Karpas-422 (cell line): ENCODE measurements around the gene WWOX. TPM values are rescaled to one million over a fixed set of nuclear protein-coding genes. Genes with fewer than 3 reads are reported as not detected.
"Not testable (repeated sequence)": the region's sequence is repeated elsewhere in the genome, so short reads cannot be mapped to it uniquely, and the experiment has no call there.

ENCODE experiments used
- DNase-seq: peaks from one replicate; pipeline ENCODE4 v3.0.0-alpha.2; 2015
- H2AFZ ChIP-seq: fragments of 200-600 bp; sonication (generic); 2 replicates; pipeline ENCODE4 v1.6.1; 2014; ENCODE audit warnings: antibody characterized with exemption, low read length, mixed read lengths
- H3K27ac ChIP-seq: fragments of 200-600 bp; sonication (generic); 2 replicates; pipeline ENCODE4 v1.5.1; 2014; ENCODE audit warnings: mild to moderate bottlenecking, low read length, moderate library complexity
- H3K27me3 ChIP-seq: fragments of 200-600 bp; sonication (generic); 2 replicates; pipeline ENCODE4 v1.6.1; 2014; ENCODE audit warnings: low read length, mixed read lengths
- H3K36me3 ChIP-seq: fragments of 200-600 bp; sonication (generic); 2 replicates; pipeline ENCODE4 v1.6.1; 2014; ENCODE audit warnings: low read length, mixed read lengths; ENCODE audit not compliant: insufficient read depth
- H3K4me1 ChIP-seq: fragments of 200-600 bp; sonication (generic); 2 replicates; pipeline ENCODE4 v1.6.1; 2014; ENCODE audit warnings: mild to moderate bottlenecking, low read length, mixed read lengths
- H3K4me2 ChIP-seq: fragments of 200-600 bp; sonication (generic); 2 replicates; pipeline ENCODE4 v1.6.1; 2014; ENCODE audit warnings: low read length, low read depth, mild to moderate bottlenecking; ENCODE audit not compliant: poor library complexity, severe bottlenecking
- H3K4me3 ChIP-seq: fragments of 200-600 bp; sonication (generic); 2 replicates; pipeline ENCODE4 v1.5.1; 2014; ENCODE audit warnings: mild to moderate bottlenecking, antibody characterized with exemption, low read length, mixed read lengths
- H3K79me2 ChIP-seq: fragments of 200-600 bp; sonication (generic); 2 replicates; pipeline ENCODE4 v1.6.1; 2014; ENCODE audit warnings: mild to moderate bottlenecking, low read length, mixed read lengths
- H3K9ac ChIP-seq: fragments of 200-600 bp; sonication (generic); 2 replicates; pipeline ENCODE4 v1.6.0; 2014; ENCODE audit warnings: low read length
- H3K9me2 ChIP-seq: fragments of 200-600 bp; sonication (generic), shearing (Covaris generic); replicated peaks from 2 replicates; pipeline ENCODE4 v1.6.0; 2014; ENCODE audit warnings: mild to moderate bottlenecking, low read length, moderate library complexity; ENCODE audit not compliant: insufficient read depth
- H3K9me3 ChIP-seq: fragments of 300-700, 200-600 bp; sonication (generic); 2 replicates; pipeline ENCODE4 v1.6.1; 2014; ENCODE audit warnings: low read length, mixed read lengths
- H4K20me1 ChIP-seq: fragments of 200-600 bp; sonication (generic); 2 replicates; pipeline ENCODE4 v1.6.1; 2014; ENCODE audit warnings: mild to moderate bottlenecking, antibody characterized with exemption, low read length, low read depth; ENCODE audit not compliant: insufficient read depth
- total RNA-seq: library from RNA; depleted of rRNA; stranded (reverse); fragments of >200 nt; shearing (Covaris generic); gene quantifications from 2 replicates; pipeline ENCODE4 v1.2.3, GENCODE V29; 2014; ENCODE audit warnings: low replicate concordance

Gene WWOX
- total RNA-seq, 1 experiment from 2014 or later: 66.2 TPM

DNA sequence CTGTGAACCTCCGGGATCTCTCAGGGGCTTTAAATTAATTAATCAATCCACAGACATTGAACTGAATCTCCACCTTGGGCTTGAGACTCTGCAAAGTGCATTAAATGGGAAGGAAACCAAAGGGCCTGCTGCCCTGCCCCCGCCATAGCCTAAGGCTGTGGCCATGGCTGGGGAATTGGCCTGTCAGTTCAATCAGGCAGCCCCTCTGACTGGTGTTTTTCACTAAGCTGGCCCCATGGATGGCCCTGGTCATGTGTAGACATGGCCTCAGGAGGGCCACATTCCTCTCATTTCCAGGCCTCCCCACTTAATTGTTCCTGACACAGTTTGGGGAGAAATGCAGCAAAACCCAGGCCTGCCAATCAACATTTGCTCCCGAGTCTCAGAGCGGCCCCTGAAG is 499.8 kb downstream of the WWOX start:
- Histone ChIP-seq H4K20me1 (no peaks in the 10 kb centered on the region), H3K9me3 (no peaks in the 10 kb centered on the region)

DNA sequence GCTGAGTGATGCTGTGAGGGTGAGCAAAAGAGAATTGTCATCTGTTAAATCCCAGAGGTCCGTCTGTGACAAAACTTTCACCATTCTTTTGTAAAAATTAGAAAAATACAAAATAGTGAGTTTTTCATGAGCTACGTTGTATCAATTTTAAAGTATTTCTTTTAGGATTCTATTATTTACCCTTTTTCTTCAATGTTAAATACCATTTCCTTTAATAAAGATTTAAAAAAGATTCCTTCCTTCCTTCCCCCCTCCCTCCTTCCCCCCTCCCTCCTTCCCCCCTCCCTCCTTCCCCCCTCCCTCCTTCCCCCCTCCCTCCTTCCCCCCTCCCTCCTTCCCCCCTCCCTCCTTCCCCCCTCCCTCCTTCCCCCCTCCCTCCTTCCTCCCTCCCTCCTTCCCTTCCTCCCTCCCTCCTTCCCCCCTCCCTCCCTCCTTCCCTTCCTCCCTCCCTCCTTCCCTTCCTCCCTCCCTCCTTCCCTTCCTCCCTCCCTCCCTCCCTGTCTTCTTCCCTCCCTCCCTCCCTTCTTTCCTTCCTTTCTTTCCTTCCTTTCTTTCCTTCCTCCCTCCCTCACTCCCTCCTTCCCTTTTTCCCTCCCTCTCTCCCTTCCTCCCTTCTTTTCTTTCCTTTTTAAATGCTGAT is 505.1 kb downstream of the WWOX start:
- not testable (repeated sequence) for H4K20me1 ChIP-seq, DNase-seq, H3K9ac ChIP-seq, H3K79me2 ChIP-seq, H3K9me2 ChIP-seq, H3K4me3 ChIP-seq, H2AFZ ChIP-seq, H3K36me3 ChIP-seq, H3K4me1 ChIP-seq, H3K27me3 ChIP-seq, H3K27ac ChIP-seq, H3K4me2 ChIP-seq
- H3K9me3 ChIP-seq: peaks cover 11% of the 10 kb centered on the region

More for the DNA sequence above, 499.8 kb downstream of the WWOX start:
- DNase-seq: no peak
- no peak overlapping the region for H3K4me2 ChIP-seq
- no peak overlapping the region for H3K27ac ChIP-seq
- H3K4me1 ChIP-seq: peaks cover 14% of the 10 kb centered on the region
- no peak overlapping the region for H2AFZ ChIP-seq
- H3K79me2 ChIP-seq: no peaks in the 10 kb centered on the region
- no peaks in the 10 kb centered on the region for H3K36me3 ChIP-seq
- no peaks in the 10 kb centered on the region for H3K27me3 ChIP-seq
- H3K9ac ChIP-seq: no peak overlapping the region
- H3K4me3 ChIP-seq: no peak overlapping the region
- no peaks in the 10 kb centered on the region for H3K9me2 ChIP-seq

DNA sequence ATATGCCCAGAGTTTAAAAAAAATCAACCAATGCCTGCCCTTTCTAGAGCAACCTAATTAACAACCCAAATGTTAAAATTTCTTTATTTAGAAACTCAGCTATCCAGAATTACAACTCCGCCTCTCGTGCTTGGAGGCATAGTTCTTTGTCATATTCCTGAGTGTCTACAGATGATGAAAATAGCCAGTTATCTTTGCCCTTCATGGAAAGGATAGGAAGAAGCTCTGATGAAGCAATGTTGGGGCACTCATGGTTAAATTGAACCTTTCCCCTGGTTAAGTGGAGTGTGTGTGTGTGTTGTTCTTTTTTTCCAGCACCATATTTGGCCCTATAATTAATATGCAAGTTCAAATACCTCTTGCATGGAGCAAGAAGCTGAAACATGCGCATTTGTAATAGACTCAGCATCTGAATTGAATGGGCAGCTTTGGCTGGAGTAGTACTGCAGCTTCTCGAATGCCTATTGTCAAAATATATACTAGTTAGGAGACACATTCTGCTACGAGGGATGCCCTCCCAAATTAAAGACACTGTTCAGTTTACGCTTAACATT is 506.2 kb downstream of the WWOX start:
- Histone ChIP-seq H3K4me1 (no peaks in the 10 kb centered on the region), H3K9ac (no peak overlapping the region), H3K79me2 (no peaks in the 10 kb centered on the region), H3K27me3 (no peaks in the 10 kb centered on the region), H3K36me3 (no peaks in the 10 kb centered on the region), H3K4me3 (no peak overlapping the region), H3K9me3 (peaks cover 19% of the 10 kb centered on the region), H3K9me2 (no peaks in the 10 kb centered on the region), H3K4me2 (no peak overlapping the region), H4K20me1 (no peaks in the 10 kb centered on the region), H3K27ac (no peak overlapping the region), H2AFZ (no peak overlapping the region)
- DNase-seq: no peak

DNA sequence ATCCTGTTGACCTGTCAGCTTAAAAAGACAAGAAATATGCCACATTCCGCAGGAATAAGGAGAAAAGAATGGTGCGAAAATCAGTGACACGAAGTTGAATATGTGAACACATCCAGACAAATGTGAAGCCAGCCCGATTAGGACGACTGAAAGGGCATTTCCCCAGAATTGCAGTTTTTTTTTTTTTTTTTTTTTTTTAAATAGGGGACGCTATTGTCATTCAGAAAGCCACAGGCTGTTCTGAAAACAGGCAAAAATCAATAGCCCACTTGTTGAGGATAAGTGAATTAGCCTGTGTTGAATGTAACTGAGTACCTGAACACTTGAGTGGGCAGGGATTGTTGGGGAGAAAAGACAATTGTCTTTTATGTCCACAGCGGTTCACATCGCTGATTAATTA is 507.1 kb downstream of the WWOX start:
- no peaks in the 10 kb centered on the region for H3K4me1 ChIP-seq
- no peak for DNase-seq
- no peaks in the 10 kb centered on the region for H3K36me3 ChIP-seq
- H4K20me1 ChIP-seq: no peaks in the 10 kb centered on the region
- no peaks in the 10 kb centered on the region for H3K9me2 ChIP-seq
- no peak overlapping the region for H2AFZ ChIP-seq
- no peaks in the 10 kb centered on the region for H3K79me2 ChIP-seq
- H3K9me3 ChIP-seq: peaks cover 27% of the 10 kb centered on the region
- H3K27ac ChIP-seq: no peak overlapping the region
- no peak overlapping the region for H3K4me2 ChIP-seq
- H3K4me3 ChIP-seq: no peak overlapping the region
- H3K9ac ChIP-seq: no peak overlapping the region
- H3K27me3 ChIP-seq: no peaks in the 10 kb centered on the region

DNA sequence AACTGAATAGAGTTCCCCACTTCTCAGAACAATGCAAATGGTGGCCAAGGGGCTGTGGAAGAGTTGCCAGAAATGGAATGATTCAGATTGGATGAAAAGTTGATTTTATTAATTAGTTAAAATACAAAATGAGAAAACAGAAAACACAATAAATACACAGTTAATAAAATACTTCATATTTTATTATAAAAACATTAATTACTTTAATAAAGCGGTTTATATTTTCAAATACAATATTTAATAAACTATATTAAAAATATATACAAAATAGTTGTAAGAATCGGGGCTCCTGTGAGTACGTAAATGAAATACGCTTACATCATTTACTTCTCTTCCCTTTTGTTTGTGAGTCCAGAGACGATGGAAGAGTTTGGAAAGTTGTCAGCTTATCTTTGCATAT is 507.6 kb downstream of the WWOX start:
- Histone ChIP-seq H3K9ac (no peak overlapping the region), H2AFZ (no peak overlapping the region), H3K4me3 (no peak overlapping the region), H3K27me3 (no peaks in the 10 kb centered on the region), H3K79me2 (no peaks in the 10 kb centered on the region), H3K36me3 (no peaks in the 10 kb centered on the region), H3K4me2 (no peak overlapping the region), H3K4me1 (no peaks in the 10 kb centered on the region), H4K20me1 (no peaks in the 10 kb centered on the region), H3K9me3 (peaks cover 32% of the 10 kb centered on the region), H3K9me2 (no peaks in the 10 kb centered on the region), H3K27ac (no peak overlapping the region)
- DNase-seq: no peak

DNA sequence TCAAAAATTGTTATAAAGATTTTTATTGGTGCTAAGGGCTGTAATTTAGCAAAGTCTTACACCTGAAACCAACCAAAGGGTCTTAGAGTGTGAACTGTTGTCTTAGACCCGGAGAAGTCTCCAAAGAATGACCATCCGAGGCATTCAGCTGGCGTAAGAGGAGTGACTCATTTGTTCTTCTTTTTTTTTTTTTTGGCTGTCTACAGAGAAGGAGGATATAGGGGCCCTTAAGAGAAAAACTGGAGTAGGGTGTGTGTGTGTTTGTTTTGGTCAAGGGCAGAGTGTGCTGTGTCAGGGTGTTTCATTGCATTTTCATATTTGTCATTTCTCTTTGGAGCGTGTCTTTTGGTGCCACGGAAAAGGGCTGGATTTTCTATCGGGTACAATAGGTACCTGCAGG is 508.0 kb downstream of the WWOX start:
- no peaks in the 10 kb centered on the region for H3K79me2 ChIP-seq
- no peak overlapping the region for H3K4me2 ChIP-seq
- H4K20me1 ChIP-seq: no peaks in the 10 kb centered on the region
- no peaks in the 10 kb centered on the region for H3K4me1 ChIP-seq
- no peaks in the 10 kb centered on the region for H3K9me2 ChIP-seq
- no peaks in the 10 kb centered on the region for H3K27me3 ChIP-seq
- no peak overlapping the region for H2AFZ ChIP-seq
- H3K36me3 ChIP-seq: no peaks in the 10 kb centered on the region
- no peak overlapping the region for H3K4me3 ChIP-seq
- H3K9me3 ChIP-seq: peaks cover 33% of the 10 kb centered on the region
- H3K27ac ChIP-seq: no peak overlapping the region
- no peak overlapping the region for H3K9ac ChIP-seq
- DNase-seq: no peak

DNA sequence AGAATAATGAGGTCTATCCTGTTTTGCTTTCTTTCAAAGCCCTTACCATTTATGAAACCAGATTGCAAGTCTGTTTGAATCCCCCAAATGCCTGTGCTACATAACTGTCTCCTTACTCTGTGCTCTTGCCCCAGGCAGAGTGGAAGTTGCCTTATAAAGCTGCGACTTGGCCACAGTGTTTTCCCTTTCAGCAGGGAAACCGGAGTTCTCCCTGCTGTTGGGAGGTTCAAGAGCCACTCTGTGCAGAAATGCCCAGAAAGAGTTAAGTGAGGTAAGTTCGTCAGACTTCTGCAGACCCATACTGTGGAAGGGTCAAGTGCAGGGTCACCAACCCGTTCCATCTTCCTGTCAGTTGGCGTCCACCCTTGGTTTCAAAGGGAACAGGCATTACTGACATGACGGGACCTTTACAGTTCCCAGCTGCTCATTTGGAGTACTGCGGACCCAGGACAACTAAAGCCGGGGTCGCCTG is 508.9 kb downstream of the WWOX start:
- H3K27ac ChIP-seq: no peak overlapping the region
- no peak overlapping the region for H3K4me2 ChIP-seq
- no peak overlapping the region for H3K4me3 ChIP-seq
- no peaks in the 10 kb centered on the region for H3K27me3 ChIP-seq
- H3K9ac ChIP-seq: no peak overlapping the region
- H3K79me2 ChIP-seq: no peaks in the 10 kb centered on the region
- peaks cover 33% of the 10 kb centered on the region for H3K9me3 ChIP-seq
- no peak overlapping the region for H2AFZ ChIP-seq
- no peak for DNase-seq
- H4K20me1 ChIP-seq: no peaks in the 10 kb centered on the region
- H3K9me2 ChIP-seq: no peaks in the 10 kb centered on the region
- H3K36me3 ChIP-seq: no peaks in the 10 kb centered on the region
- no peaks in the 10 kb centered on the region for H3K4me1 ChIP-seq

DNA sequence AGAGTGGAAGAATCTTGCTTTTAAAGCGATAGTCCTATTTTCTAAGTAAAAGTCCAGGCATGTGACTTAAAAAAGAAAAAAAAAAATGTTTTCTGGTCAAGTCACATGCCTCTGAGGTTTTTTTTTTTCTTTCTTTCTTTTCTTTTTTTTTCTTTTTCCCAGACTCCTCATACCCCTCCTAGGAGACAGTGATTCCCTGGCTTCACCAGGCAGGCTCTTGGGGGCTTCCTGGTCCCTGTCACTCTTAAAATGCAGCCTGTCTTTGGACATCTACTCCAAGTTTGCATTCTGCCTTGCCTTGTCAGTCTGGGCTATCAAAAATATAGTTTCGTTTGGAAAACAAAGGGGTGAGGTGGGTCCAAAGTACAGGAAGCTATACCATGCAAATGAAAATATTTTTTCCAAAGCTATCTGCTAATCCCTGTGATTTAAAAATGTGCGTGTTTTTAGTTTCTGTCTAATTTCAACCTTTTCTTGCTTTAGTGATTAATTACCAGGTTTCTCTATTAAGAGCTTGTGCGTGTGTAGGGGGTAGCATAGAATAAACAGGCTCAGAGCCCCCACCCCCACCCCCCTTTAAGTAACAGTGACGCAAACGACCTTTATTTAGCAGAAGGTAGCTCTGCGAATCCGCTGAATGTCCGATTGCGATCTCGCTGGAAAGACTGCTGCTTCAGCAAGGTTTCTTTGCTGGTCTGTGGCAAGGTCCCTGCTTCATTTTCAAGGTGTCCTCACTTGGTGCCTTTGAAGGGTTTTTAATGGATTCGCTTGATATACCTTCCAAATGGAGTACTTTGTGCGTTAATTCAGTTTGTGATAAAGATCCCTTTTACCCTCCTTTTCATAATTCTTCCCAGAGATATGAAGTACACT is 510.2 kb downstream of the WWOX start:
- no peak for DNase-seq
- H2AFZ ChIP-seq: no peak overlapping the region
- peaks cover 36% of the 10 kb centered on the region for H3K9me3 ChIP-seq
- no peaks in the 10 kb centered on the region for H3K4me1 ChIP-seq
- no peaks in the 10 kb centered on the region for H3K27me3 ChIP-seq
- H4K20me1 ChIP-seq: no peaks in the 10 kb centered on the region
- H3K4me3 ChIP-seq: no peak overlapping the region
- no peak overlapping the region for H3K4me2 ChIP-seq
- no peaks in the 10 kb centered on the region for H3K36me3 ChIP-seq
- no peaks in the 10 kb centered on the region for H3K79me2 ChIP-seq
- H3K9ac ChIP-seq: no peak overlapping the region
- no peaks in the 10 kb centered on the region for H3K9me2 ChIP-seq
- no peak overlapping the region for H3K27ac ChIP-seq
